CD14-positive monocyte (primary cell): ENCODE results near the gene OXCT1. TPM values are rescaled to one million over a fixed set of nuclear protein-coding genes. Genes with fewer than 3 reads are reported as not detected.

Experiments used
- DNase-seq, 3 donors: peaks; one replicate each; pipeline ENCODE4 v3.0.0-alpha.2; 2011 to 2022
- H2AFZ ChIP-seq: 2 replicates; pipeline ENCODE4 v1.6.0; 2012; ENCODE audit warnings: mild to moderate bottlenecking, low read depth, low read length, inconsistent platforms; ENCODE audit not compliant: insufficient read depth, poor library complexity, severe bottlenecking
- H3K27ac ChIP-seq, 2 donors: 1 replicate in 1 of 2; 2 replicates in 1 of 2; pipeline ENCODE4 v1.5.1; 2012 to 2013; ENCODE audit warnings: low read length in 2 of 2, control low read depth in 1 of 2, inconsistent platforms in 1 of 2, low read depth in 1 of 2, mild to moderate bottlenecking in 1 of 2
- H3K27me3 ChIP-seq, 2 donors: one replicate each; pipeline versions ENCODE4 v1.6.0 to v1.6.1; 2011 to 2013; ENCODE audit warnings: low read length in 2 of 2; ENCODE audit not compliant: control insufficient read depth in 2 of 2, insufficient read depth in 2 of 2
- H3K36me3 ChIP-seq, 2 donors: replicated peaks in 1 of 2; 1 replicate in 1 of 2; 2 replicates in 1 of 2; pipeline versions ENCODE4 v1.5.1 to v1.6.1; 2012 to 2013; ENCODE audit warnings: low read length in 2 of 2, control low read depth in 1 of 2, inconsistent platforms in 1 of 2, mild to moderate bottlenecking in 1 of 2; ENCODE audit not compliant: insufficient read depth in 2 of 2, control insufficient read depth in 1 of 2
- H3K4me1 ChIP-seq, 2 donors: 1 replicate in 1 of 2; 2 replicates in 1 of 2; pipeline versions ENCODE4 v1.5.1 to v1.6.1; 2012 to 2013; ENCODE audit warnings: low read length in 2 of 2, control low read depth in 1 of 2, inconsistent platforms in 1 of 2, mild to moderate bottlenecking in 1 of 2, moderate library complexity in 1 of 2; ENCODE audit not compliant: insufficient read depth in 2 of 2, control insufficient read depth in 1 of 2
- H3K4me2 ChIP-seq: replicated peaks from 2 replicates; pipeline ENCODE3; 2012; ENCODE audit warnings: low read length, moderate library complexity, mild to moderate bottlenecking; ENCODE audit not compliant: poor library complexity, severe bottlenecking; ENCODE audit errors: extremely low read depth
- H3K4me3 ChIP-seq, 3 experiments: fragments of 200-600 bp in 1 of 3; sonication (generic) in 1 of 3; replicated peaks in 1 of 3; 1 replicate in 2 of 3; 2 replicates in 1 of 3; pipeline ENCODE4 v1.5.1; 2011 to 2013; ENCODE audit warnings: low read length in 3 of 3, mild to moderate bottlenecking in 3 of 3, control low read depth in 2 of 3, low read depth in 2 of 3, inconsistent platforms in 1 of 3, moderate library complexity in 1 of 3
- H3K79me2 ChIP-seq: 2 replicates; pipeline ENCODE4 v1.6.0; 2012; ENCODE audit warnings: mild to moderate bottlenecking, control low read depth, inconsistent platforms, low read length, moderate library complexity; ENCODE audit not compliant: insufficient read depth
- H3K9ac ChIP-seq: 2 replicates; pipeline ENCODE4 v1.6.0; 2017; ENCODE audit warnings: low read length, mild to moderate bottlenecking; ENCODE audit not compliant: insufficient read depth, poor library complexity, severe bottlenecking
- H3K9me3 ChIP-seq, 2 donors: replicated peaks in 1 of 2; 1 replicate in 1 of 2; 2 replicates in 1 of 2; pipeline versions ENCODE4 v1.5.1 to v1.6.1; 2012 to 2013; ENCODE audit warnings: low read length in 2 of 2, control low read depth in 1 of 2; ENCODE audit not compliant: control insufficient read depth in 1 of 2, insufficient read depth in 1 of 2
- H4K20me1 ChIP-seq: 2 replicates; pipeline ENCODE4 v1.6.0; 2012; ENCODE audit warnings: mild to moderate bottlenecking, low read length, control low read depth, moderate library complexity; ENCODE audit not compliant: insufficient read depth
- H3K27ac Mint-ChIP-seq, 7 donors: one replicate each; pipeline ENCODE4 v1.8.0; 2020; ENCODE audit warnings: mild to moderate bottlenecking in 7 of 7, mixed read lengths in 7 of 7, moderate library complexity in 6 of 7, inconsistent platforms in 2 of 7
- H3K27me3 Mint-ChIP-seq, 3 donors: one replicate each; pipeline ENCODE4 v1.8.0; 2021 to 2022; ENCODE audit warnings: low read depth in 3 of 3, mild to moderate bottlenecking in 3 of 3, mixed read lengths in 3 of 3, moderate library complexity in 3 of 3, inconsistent platforms in 1 of 3
- H3K36me3 Mint-ChIP-seq, 2 donors: one replicate each; pipeline ENCODE4 v1.8.0; 2020; ENCODE audit warnings: mixed read lengths in 2 of 2, inconsistent platforms in 1 of 2, mild to moderate bottlenecking in 1 of 2
- H3K4me1 Mint-ChIP-seq: one replicate; pipeline ENCODE4 v1.8.0; 2020; ENCODE audit warnings: mild to moderate bottlenecking, mixed read lengths
- H3K4me3 Mint-ChIP-seq, 2 donors: one replicate each; pipeline ENCODE4 v1.8.0; 2020; ENCODE audit warnings: mild to moderate bottlenecking in 2 of 2, mixed read lengths in 2 of 2, moderate library complexity in 1 of 2
- H3K9me3 Mint-ChIP-seq, 7 donors: one replicate each; pipeline ENCODE4 v1.8.0; 2020 to 2022; ENCODE audit warnings: mixed read lengths in 7 of 7, mild to moderate bottlenecking in 6 of 7, moderate library complexity in 6 of 7, inconsistent platforms in 2 of 7
- CTCF ChIP-seq: fragments of 200-600 bp; IDR thresholded peaks from one replicate; pipeline ENCODE4 v1.8.0; 2022; ENCODE audit warnings: antibody characterized with exemption, mild to moderate bottlenecking
- WGBS: methylation state at CpG from one replicate; pipeline ENCODE4 v1.1.5; 2013; ENCODE audit warnings: missing lambda C conversion rate; ENCODE audit not compliant: insufficient coverage; 5-methylcytosine and 5-hydroxymethylcytosine counted together
- intact Hi-C, 2 donors: fragments of 100-400 bp; cut with micrococcal nuclease; formaldehyde crosslinking; loops; one replicate each; pipeline versions ENCODE4 v1.15.0 to v1.15.1; 2023
- polyA plus RNA-seq, 3 donors: library from polyadenylated mRNA; depleted of rRNA in 1 of 3; unstranded in 2 of 3; stranded (reverse) in 1 of 3; fragments of 300-500 nt in 2 of 3; fragments of >200 nt in 1 of 3; fragmentation: Illumina TruSeq in 2 of 3; gene quantifications; 1 replicate in 2 of 3; 2 replicates in 1 of 3; pipeline ENCODE4 v1.2.3, GENCODE V29; 2012 to 2021

The OXCT1 gene
- polyA plus RNA-seq, 3 donors, result 1.3 to 3.4 (median 1.9) TPM

- H3K27ac Mint-ChIP-seq, result no peak overlapping the region
- H3K27me3 Mint-ChIP-seq, result peaks cover 13 to 23% (median 17%) of the 10 kb centered on the region in 3 donors
- no peaks in the 10 kb centered on the region for H4K20me1 ChIP-seq
- no peak overlapping the region for H3K4me3 Mint-ChIP-seq
- no peaks in the 10 kb centered on the region for H3K36me3 ChIP-seq
- H3K9me3 ChIP-seq, result no peaks in the 10 kb centered on the region
- H3K27ac ChIP-seq, result no peak overlapping the region
- no peak for TF ChIP-seq CTCF
- H3K4me1 Mint-ChIP-seq, result peaks cover 6% of the 10 kb centered on the region
- no peaks in the 10 kb centered on the region for H3K36me3 Mint-ChIP-seq
- intact Hi-C loops, result no loop called here
- WGBS, result 6% methylated on average over 2 of the region's 2 CpGs
- peaks cover 3 to 4% of the 10 kb centered on the region in 2 donors for H3K27me3 ChIP-seq
- no peaks in the 10 kb centered on the region for H3K4me1 ChIP-seq
- no peaks in the 10 kb centered on the region for H3K79me2 ChIP-seq
- peaks cover 0 to 4% (median 0%) of the 10 kb centered on the region in 7 donors for H3K9me3 Mint-ChIP-seq
- no peak overlapping the region for H3K4me2 ChIP-seq
- H2AFZ ChIP-seq, result peak overlapping the region; percentile 38
- no peak overlapping the region for H3K9ac ChIP-seq
- no peak for DNase-seq
- no peak overlapping the region for H3K4me3 ChIP-seq
Measured at GRCh38 chr5:41896230-41896629, 26.0 kb upstream of the OXCT1 start.

GRCh38 chr5:41893074-41893851 is 23.0 kb upstream of the OXCT1 start:
- Histone ChIP-seq H3K79me2 (no peaks in the 10 kb centered on the region), H3K27ac (no peak overlapping the region), H3K27me3 (peaks cover 4% of the 10 kb centered on the region in 2 donors), H3K4me1 (no peaks in the 10 kb centered on the region), H3K4me2 (no peak overlapping the region), H3K36me3 (no peaks in the 10 kb centered on the region), H4K20me1 (no peaks in the 10 kb centered on the region), H3K9ac (no peak overlapping the region), H3K4me3 (no peak overlapping the region), H2AFZ (no peak overlapping the region), H3K9me3 (no peaks in the 10 kb centered on the region)
- H3K4me1 Mint-ChIP-seq, result peaks cover 6% of the 10 kb centered on the region
- H3K27ac Mint-ChIP-seq, result no peak overlapping the region
- peaks cover 9 to 21% (median 14%) of the 10 kb centered on the region in 3 donors for H3K27me3 Mint-ChIP-seq
- no peak for TF ChIP-seq CTCF
- no CpG with 5 or more reads among the region's 3 CpGs for WGBS
- H3K36me3 Mint-ChIP-seq, result no peaks in the 10 kb centered on the region
- intact Hi-C loops, result no loop called here
- peaks cover 0 to 4% (median 0%) of the 10 kb centered on the region in 7 donors for H3K9me3 Mint-ChIP-seq
- DNase-seq, result no peak
- H3K4me3 Mint-ChIP-seq, result peak overlapping the region in 1 of 2 donors; percentile 48
